GM13976 (cell line): ENCODE data around the gene SYNM.

Experiments
- DNase-seq: peaks from one replicate; pipeline ENCODE4 v3.0.0; 2012; ENCODE audit warnings: low spot score
- in situ Hi-C: fragments of 300-500 bp; cut with MboI; formaldehyde crosslinking; loops from one replicate; pipeline ENCODE4 v1.12.0; 2022; ENCODE audit warnings: low sequenced_read_pairs, mixed read lengths, inconsistent platforms; ENCODE audit not compliant: unreplicated experiment
- TF ChIP-seq, protein P1 (sequence below): IDR thresholded peaks from 2 replicates; pipeline ENCODE4 v1.5.1; 2012; ENCODE audit warnings: borderline replicate concordance, mild to moderate bottlenecking; ENCODE audit not compliant: insufficient read depth; ENCODE audit errors: extremely low read depth, missing control alignments, control extremely low read depth

Gene SYNM

DNA sequence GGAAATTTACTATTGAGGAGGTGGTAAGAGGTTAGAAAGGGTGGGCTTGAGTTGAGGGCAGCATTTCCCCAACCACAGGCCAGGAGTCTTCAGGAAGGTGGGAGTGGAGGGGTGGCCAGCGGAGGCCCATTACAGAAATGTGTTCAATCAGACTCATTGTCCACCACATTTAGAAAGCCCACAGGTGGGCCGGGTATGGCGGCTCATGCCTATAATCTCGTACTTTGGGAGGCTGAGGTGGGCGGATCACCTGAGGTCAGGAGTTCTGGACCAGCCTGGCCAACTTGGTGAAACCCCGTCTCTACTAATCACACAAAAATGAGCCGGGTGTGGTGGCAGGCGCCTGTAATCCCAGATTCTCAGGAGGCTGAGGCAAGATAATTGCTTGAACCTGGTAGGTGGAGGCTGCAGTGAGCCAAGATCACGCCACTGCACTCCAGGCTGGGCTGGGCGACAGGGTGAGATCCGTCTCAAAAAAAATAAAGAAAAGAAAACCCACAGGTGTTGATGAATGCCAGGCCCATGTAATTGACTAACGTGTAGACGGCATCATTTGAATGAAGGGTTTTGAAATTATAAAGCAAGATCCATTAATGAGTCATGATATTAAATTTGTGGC lies 12.2 kb upstream of the SYNM start:
- TF ChIP-seq, protein P1, sequence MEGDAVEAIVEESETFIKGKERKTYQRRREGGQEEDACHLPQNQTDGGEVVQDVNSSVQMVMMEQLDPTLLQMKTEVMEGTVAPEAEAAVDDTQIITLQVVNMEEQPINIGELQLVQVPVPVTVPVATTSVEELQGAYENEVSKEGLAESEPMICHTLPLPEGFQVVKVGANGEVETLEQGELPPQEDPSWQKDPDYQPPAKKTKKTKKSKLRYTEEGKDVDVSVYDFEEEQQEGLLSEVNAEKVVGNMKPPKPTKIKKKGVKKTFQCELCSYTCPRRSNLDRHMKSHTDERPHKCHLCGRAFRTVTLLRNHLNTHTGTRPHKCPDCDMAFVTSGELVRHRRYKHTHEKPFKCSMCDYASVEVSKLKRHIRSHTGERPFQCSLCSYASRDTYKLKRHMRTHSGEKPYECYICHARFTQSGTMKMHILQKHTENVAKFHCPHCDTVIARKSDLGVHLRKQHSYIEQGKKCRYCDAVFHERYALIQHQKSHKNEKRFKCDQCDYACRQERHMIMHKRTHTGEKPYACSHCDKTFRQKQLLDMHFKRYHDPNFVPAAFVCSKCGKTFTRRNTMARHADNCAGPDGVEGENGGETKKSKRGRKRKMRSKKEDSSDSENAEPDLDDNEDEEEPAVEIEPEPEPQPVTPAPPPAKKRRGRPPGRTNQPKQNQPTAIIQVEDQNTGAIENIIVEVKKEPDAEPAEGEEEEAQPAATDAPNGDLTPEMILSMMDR, result no peak
- DNase-seq, result no peak
- in situ Hi-C loops, result loop anchor here (25.0 kb wide), 1 partner anchor 580 kb away; no protein-coding TSS in a partner anchor

DNA sequence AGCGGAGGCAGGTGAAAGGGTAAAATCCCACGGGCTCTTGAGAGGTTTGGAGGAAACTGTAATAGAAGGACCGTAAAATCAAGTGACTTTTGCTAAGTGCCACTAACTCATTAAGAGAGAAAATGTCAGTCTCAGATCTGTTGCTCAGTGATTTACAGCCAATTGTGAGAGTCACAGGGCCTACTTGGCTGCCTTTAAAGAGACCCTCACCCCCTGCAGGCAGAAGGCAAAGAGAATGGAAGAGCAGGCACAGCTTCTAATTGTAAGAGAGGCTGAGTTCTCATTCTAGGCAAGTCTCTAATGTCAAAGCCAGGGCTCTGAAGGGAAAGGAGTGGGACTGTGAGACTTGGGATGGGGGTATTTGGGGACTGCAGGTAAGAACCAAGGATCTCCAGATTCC lies 9.3 kb upstream of the SYNM start:
- no peak for DNase-seq
- TF ChIP-seq, protein P1, result no peak
- in situ Hi-C loops, result loop anchor here (5.0 to 25.0 kb wide), 2 partner anchors 117 to 583 kb away; no protein-coding TSS in a partner anchor

DNA sequence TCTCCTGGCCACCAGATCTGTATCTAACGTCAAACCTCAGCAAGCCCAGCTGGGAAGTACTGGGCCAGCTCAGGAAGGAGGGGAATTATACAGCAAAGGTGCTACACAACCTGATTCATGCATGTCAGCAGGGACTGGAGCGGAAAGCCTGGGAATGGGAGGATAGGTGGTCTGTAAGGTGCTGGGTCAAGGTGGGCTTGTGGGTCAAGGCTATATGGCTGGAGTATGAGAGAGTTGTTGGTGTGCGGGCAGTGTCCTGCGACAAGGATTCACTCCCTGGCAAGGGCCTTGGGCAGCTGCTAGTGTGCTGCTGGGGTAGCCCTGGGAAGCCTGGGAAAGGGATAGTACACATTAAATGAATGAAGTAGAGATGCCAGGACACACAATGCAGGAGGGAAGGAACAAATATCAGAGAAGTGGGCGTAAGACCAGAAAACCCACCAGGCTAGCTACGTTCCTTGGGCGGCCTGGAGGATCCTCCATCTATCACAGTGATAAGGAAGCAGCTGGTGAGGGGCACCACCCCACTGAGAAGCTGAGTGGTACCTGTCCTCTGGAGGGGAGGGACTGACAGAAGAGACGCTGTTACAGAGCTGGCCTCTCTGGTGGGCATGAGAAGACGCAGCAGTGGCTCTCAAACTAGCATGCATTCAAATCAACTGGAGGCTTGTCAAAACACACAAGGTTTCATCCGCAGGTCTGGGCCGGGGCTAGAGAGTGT lies 8.5 kb upstream of the SYNM start:
- in situ Hi-C loops, result loop anchor here (5.0 to 25.0 kb wide), 2 partner anchors 116 to 584 kb away; no protein-coding TSS in a partner anchor
- TF ChIP-seq, protein P1, result no peak
- DNase-seq, result no peak

DNA sequence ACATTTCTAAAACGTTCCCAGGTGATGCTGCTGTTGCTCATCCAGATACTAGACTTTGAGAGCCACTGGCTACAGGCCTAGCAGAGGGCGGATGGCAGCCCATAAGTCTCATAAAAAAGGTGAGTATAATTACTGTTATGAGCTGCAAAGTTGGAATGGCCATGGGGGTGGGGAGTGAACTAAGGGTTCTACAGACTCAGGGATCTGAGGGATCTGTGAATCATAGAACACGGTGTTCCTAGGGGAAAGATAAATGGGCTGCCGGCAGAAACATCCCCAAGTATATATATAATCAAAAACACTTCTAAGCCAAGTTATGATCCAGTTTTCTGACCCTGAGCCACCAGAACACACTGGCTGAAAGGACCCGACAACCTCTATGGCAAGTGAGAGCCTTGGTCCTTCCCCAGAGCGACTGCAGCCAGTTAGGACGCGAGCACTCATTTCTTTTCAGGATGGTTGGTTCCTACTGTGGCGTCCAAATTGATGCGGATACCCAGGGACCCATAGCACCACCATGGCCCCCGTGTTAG lies 7.9 kb upstream of the SYNM start:
- DNase-seq, result no peak
- in situ Hi-C loops, result loop anchor here (5.0 to 25.0 kb wide), 2 partner anchors 115 to 585 kb away; no protein-coding TSS in a partner anchor
- TF ChIP-seq, protein P1, result no peak

DNA sequence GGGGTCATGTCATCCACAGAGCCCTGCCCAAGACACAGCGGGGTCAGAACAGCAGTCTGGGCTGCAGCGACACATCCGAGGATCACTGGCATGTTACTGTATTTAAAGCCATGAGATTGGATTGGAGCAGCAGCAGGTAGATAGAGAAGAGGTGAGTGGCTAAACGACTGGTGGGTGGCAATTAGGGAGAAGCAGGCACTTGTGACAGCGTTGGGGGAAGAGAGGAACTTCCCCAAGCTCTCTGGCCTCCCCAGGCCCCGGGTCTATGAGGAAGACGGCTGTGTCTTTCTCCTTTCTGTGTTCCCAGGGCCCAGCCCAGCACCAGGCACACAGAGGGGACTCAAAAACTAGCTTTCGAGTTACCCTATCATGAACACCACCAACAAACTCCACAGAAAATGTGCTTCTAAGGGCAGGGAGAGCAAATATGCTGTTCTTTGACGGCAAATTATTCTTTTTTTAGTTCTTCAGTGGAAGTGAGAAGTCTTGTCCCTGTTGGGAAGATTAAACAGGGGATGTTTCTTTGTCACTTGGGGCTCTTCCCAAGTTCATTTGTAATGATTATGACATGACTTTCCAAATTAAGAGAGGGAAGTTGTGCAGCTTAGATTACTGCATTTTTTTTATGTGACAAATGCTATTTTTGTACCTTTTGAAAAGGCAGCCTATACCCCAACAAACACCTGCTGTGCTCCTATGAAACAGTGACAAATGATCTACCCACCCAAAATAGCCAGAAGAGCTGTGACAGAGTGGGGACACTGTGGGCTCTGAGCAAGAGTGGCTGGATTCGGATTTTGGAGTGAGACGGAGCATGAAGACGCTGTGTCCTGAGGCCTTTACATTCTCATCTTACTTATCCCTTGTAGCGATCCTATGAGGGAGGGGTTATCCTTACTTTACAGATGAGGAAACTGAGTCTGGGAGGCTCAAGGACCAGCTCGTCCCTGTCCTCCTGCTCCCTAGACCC lies 7.2 kb upstream of the SYNM start:
- in situ Hi-C loops, result loop anchor here (5.0 to 25.0 kb wide), 2 partner anchors 115 to 585 kb away; no protein-coding TSS in a partner anchor
- TF ChIP-seq, protein P1, result no peak
- DNase-seq, result no peak

DNA sequence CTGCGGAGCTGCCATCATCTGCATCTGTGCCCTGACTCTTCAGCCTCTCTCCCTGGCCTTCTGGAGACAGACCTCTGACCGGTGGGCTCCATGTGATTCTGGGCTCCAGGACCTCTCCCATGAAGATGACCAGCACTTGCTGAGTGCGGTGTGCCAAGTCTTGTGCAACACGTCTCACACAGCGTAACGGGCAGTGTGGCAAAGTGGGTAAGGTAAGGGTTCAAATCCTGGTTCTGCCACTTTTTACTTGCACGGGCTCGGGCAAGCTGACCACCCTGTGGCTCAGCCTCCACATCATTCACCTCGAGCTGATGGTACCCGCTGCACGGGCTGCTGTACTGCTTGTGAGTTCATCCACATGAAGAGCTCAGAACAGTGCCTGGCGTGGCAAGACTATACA lies 6.5 kb upstream of the SYNM start:
- TF ChIP-seq, protein P1, result no peak
- DNase-seq, result no peak
- in situ Hi-C loops, result loop anchor here (5.0 to 25.0 kb wide), 2 partner anchors 114 to 586 kb away; no protein-coding TSS in a partner anchor
